K562 (cell line): ENCODE data around the gene RPL11. TPM values are rescaled to one million over a fixed set of nuclear protein-coding genes. Genes with fewer than 3 reads are reported as not detected.

ENCODE experiments used
- ATAC-seq: fragments of 200-7000 bp; cut with Tn5 transposase; 3 replicates; pipeline ENCODE4 v1.9.1; 2020; ENCODE audit warnings: moderate library complexity
- BruUV-seq: library from RNA; stranded (reverse); fragments of 400-500 nt; replicated peaks from 2 replicates; lab custom pipeline; 2021; lab: Mats Ljungman, UMichigan
- CTCF ChIA-PET: fragments of 300-600 bp; formaldehyde crosslinking; extraction: SDS; loops from one replicate; lab custom pipeline; 2021; ENCODE audit warnings: low intra/inter-chr PET ratio; lab: Yijun Ruan, JAX
- POLR2A ChIA-PET: fragments of 300-600, 350-650 bp; sonication (Branson Sonifier 250); formaldehyde crosslinking; extraction: SDS; loops from one replicate; lab custom pipeline; 2021; ENCODE audit warnings: antibody characterized with exemption, inconsistent platforms; lab: Yijun Ruan, JAX
- DNase-seq, 4 experiments: peaks; one replicate each; pipeline versions ENCODE4 v3.0.0 to v3.0.0-alpha.2; 2011 to 2018; ENCODE audit warnings: low spot score in 3 of 4, mixed read lengths in 3 of 4; ENCODE audit errors: extremely low read depth in 1 of 4
- FAIRE-seq: peaks from 2 replicates; lab custom pipeline; 2011; peaks lifted over from hg19 to GRCh38; lab: Jason Lieb, UNC
- H2AFZ ChIP-seq: 2 replicates; pipeline ENCODE4 v1.6.0; 2011; ENCODE audit warnings: low read depth, low read length, control low read depth, inconsistent platforms
- H3K27ac ChIP-seq: fragments of 200-600 bp; 3 replicates; pipeline ENCODE4 v1.8.0; 2011; ENCODE audit warnings: low read depth, mild to moderate bottlenecking, control low read depth, inconsistent platforms, low read length, moderate library complexity, mixed read lengths; ENCODE audit errors: extremely low read depth
- H3K27me3 ChIP-seq, 2 experiments: fragments of 300-600 bp in 1 of 2; 2 replicates in 1 of 2; 3 replicates in 1 of 2; pipeline versions ENCODE4 v1.6.0 to v1.8.0; 2011; ENCODE audit warnings: inconsistent platforms in 2 of 2, low read length in 2 of 2, mild to moderate bottlenecking in 1 of 2, mixed read lengths in 1 of 2, moderate library complexity in 1 of 2; ENCODE audit not compliant: control insufficient read depth in 2 of 2, insufficient read depth in 2 of 2
- H3K36me3 ChIP-seq: fragments of 300-600 bp; 3 replicates; pipeline ENCODE4 v1.8.0; 2011; ENCODE audit warnings: mild to moderate bottlenecking, low read length, inconsistent platforms; ENCODE audit not compliant: control insufficient read depth, insufficient read depth
- H3K4me1 ChIP-seq, 2 experiments: fragments of 200-600 bp in 1 of 2; replicated peaks in 1 of 2; 2 replicates in 1 of 2; 3 replicates in 1 of 2; pipeline versions ENCODE4 v1.5.1 to v1.8.0; 2011; ENCODE audit warnings: inconsistent platforms in 2 of 2, low read length in 2 of 2, mild to moderate bottlenecking in 1 of 2, mixed read lengths in 1 of 2, moderate library complexity in 1 of 2; ENCODE audit not compliant: control insufficient read depth in 2 of 2, insufficient read depth in 2 of 2
- H3K4me2 ChIP-seq: 2 replicates; pipeline ENCODE4 v1.6.1; 2011; ENCODE audit warnings: low read length, control low read depth, inconsistent platforms, mixed read lengths; ENCODE audit not compliant: insufficient read depth
- H3K4me3 ChIP-seq: fragments of 200-600 bp; sonication (generic), shearing (Covaris generic); 2 replicates; pipeline ENCODE4 v1.5.1; 2016; ENCODE audit warnings: control low read depth, inconsistent platforms
- H3K79me2 ChIP-seq: fragments of 200-600 bp; 3 replicates; pipeline ENCODE4 v1.8.0; 2011; ENCODE audit warnings: low read length, inconsistent platforms; ENCODE audit not compliant: control insufficient read depth, insufficient read depth
- H3K9ac ChIP-seq, 2 experiments: 2 replicates each; pipeline versions ENCODE4 v1.6.0 to v1.6.1; 2011; ENCODE audit warnings: low read depth in 2 of 2, low read length in 2 of 2, control low read depth in 1 of 2, inconsistent platforms in 1 of 2, mild to moderate bottlenecking in 1 of 2, mixed read lengths in 1 of 2; ENCODE audit not compliant: insufficient read depth in 1 of 2
- H3K9me1 ChIP-seq: one replicate; pipeline ENCODE4 v1.6.0; 2011; ENCODE audit warnings: inconsistent platforms, mild to moderate bottlenecking, low read length, moderate library complexity; ENCODE audit not compliant: control insufficient read depth, insufficient read depth
- H3K9me3 ChIP-seq: replicated peaks from 2 replicates; pipeline ENCODE4 v1.5.1; 2011; ENCODE audit warnings: low read depth, low read length, inconsistent platforms; ENCODE audit not compliant: control insufficient read depth, insufficient read depth
- H4K20me1 ChIP-seq: replicated peaks from 2 replicates; pipeline ENCODE4 v1.6.1; 2011; ENCODE audit warnings: low read length, inconsistent platforms, mixed read lengths; ENCODE audit not compliant: control insufficient read depth, insufficient read depth
- GABPB2 ChIP-seq: fragments of 250-450 bp; sonication (Bioruptor Pico); conservative IDR thresholded peaks from 2 replicates; pipeline ENCODE4 v1.5.1; 2021; ENCODE audit warnings: mild to moderate bottlenecking
- HNRNPK ChIP-seq: fragments of 200-400 bp; formaldehyde crosslinking; IDR thresholded peaks from one replicate; pipeline ENCODE4 v1.6.1; 2018; ENCODE audit warnings: mild to moderate bottlenecking, low read depth, low read length; ENCODE audit not compliant: poor library complexity, severe bottlenecking
- NFE2L1 ChIP-seq: fragments of 450-650 bp; IDR thresholded peaks from 2 replicates; pipeline ENCODE4 v1.6.1; 2016; ENCODE audit warnings: missing genetic modification characterization, low read depth, mild to moderate bottlenecking, missing compliant biosample characterization, moderate library complexity, borderline replicate concordance
- POLR2A ChIP-seq: fragments of 450-650 bp; conservative IDR thresholded peaks from 2 replicates; pipeline ENCODE4 v1.6.1; 2016
- POLR2AphosphoS5 ChIP-seq: IDR thresholded peaks from 2 replicates; pipeline ENCODE4 v1.6.1; 2011; ENCODE audit warnings: mild to moderate bottlenecking, low read depth, low read length, moderate library complexity; ENCODE audit not compliant: control insufficient read depth, insufficient read depth
- SREBF1 ChIP-seq: fragments of 150-350 bp; IDR thresholded peaks from 2 replicates; pipeline ENCODE4 v1.6.1; 2014; ENCODE audit warnings: antibody characterized with exemption, low read depth, low read length, borderline replicate concordance
- SUPT5H ChIP-seq: fragments of 450-650 bp; IDR thresholded peaks from 2 replicates; pipeline ENCODE4 v1.6.1; 2016
- ZFP30 ChIP-seq: fragments of 250-450 bp; sonication (Bioruptor Pico); IDR thresholded peaks from 2 replicates; pipeline ENCODE4 v1.8.0; 2022; ENCODE audit warnings: moderate library complexity, mild to moderate bottlenecking, inconsistent platforms, borderline replicate concordance
- ZNF316 ChIP-seq: fragments of 450-650 bp; IDR thresholded peaks from 2 replicates; pipeline ENCODE4 v1.6.1; 2016
- WGBS: fragments of 100-300 bp; shearing (Covaris generic); methylation state at CpG from one replicate; pipeline ENCODE4 v1.1.6; 2016; ENCODE audit warnings: low coverage, mixed read lengths; ENCODE audit not compliant: insufficient coverage; ENCODE audit errors: missing lambda C conversion rate; 5-methylcytosine and 5-hydroxymethylcytosine counted together
- in situ Hi-C: fragments of 300-500 bp; cut with MboI; formaldehyde crosslinking; loops from 4 replicates; pipeline ENCODE4 v1.15.0; 2018; ENCODE audit warnings: inconsistent platforms, mixed read lengths
- intact Hi-C: fragments of 100-400 bp; cut with micrococcal nuclease; formaldehyde crosslinking; loops from 2 replicates; pipeline ENCODE4 v1.14.2; 2022
- polyA plus RNA-seq, 8 experiments: library from polyadenylated mRNA; depleted of rRNA in 4 of 8; stranded (reverse) in 5 of 8; unstranded in 3 of 8; fragments of >200 nt; fragmentation: Nextera tagmentation in 2 of 8; fragmentation: Illumina TruSeq in 1 of 8; extraction: Ambion mirVana in 2 of 8; extraction: Trizol in 1 of 8; gene quantifications; 2 replicates each; pipeline versions ENCODE4 v1.2.1 to v1.2.3, GENCODE V29; 2011 to 2014; ENCODE audit warnings: inconsistent platforms in 1 of 8, missing spikeins in 1 of 8
- total RNA-seq, 7 experiments: library from RNA; depleted of rRNA in 6 of 7; stranded (reverse); fragments of >200 nt in 6 of 7; fragmentation: Illumina TruSeq in 2 of 7; extraction: Trizol in 2 of 7; gene quantifications; 2 replicates each; pipeline versions ENCODE4 v1.2.1 to v1.2.3, GENCODE V29; 2011 to 2021; ENCODE audit warnings: low replicate concordance in 1 of 7
- TF ChIP-seq, protein P1 (sequence below): fragments of 450-650 bp; IDR thresholded peaks from 2 replicates; pipeline ENCODE4 v1.6.1; 2016; ENCODE audit warnings: mild to moderate bottlenecking, moderate library complexity

Gene RPL11
- total and polyA plus RNA-seq, 9 of the 15 experiments (the other 6 are each of a cell fraction or from before 2014, with no cell fraction given) = 1,781 to 4,526 (median 3,111) TPM

DNA sequence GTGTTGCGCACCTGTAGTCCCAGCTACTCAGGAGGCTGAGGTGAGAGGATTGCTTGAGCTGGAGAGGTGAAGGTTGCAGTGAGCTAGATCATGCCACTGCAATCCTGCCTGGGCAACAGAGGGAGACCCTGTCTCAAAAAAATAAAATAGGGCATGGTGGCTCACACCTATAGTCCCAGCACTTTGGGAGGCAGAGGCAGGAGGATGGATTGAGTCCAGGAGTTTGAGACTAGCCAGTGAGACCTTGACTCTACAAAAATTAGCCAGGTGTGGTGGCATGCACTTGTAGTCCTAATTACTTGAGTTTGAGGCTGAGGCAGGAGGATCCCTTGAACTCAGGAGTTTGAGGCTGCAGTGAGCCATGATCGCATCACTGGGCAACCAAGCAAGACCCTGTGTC, 9.7 kb downstream of the RPL11 start:
- peaks cover 56% of the 10 kb centered on the region for H3K79me2 ChIP-seq
- H3K27ac ChIP-seq = no peak overlapping the region
- ChIA-PET POLR2A (interaction anchor here (0.9 to 3.8 kb wide), 2 partner anchors 10 to 26 kb away, joined by 3 to 24 read pairs; partner anchors contain the start of gene RPL11), CTCF (no interaction called here)
- peak overlapping the region in 1 of 2 experiments; percentile 17; a peak in 1 of 4 replicates for H3K9ac ChIP-seq
- H3K4me3 ChIP-seq = no peak overlapping the region
- no peaks in the 10 kb centered on the region for H3K9me3 ChIP-seq
- FAIRE-seq = no peak
- H3K36me3 ChIP-seq = peaks cover 87% of the 10 kb centered on the region
- in situ Hi-C loops = no loop called here
- peaks cover 6% of the 10 kb centered on the region for H3K9me1 ChIP-seq
- H3K4me2 ChIP-seq = no peak overlapping the region
- no TSS peak for BruUV-seq
- TF ChIP-seq POLR2A = peak; percentile 56; the same call in 1 of the 2 replicates
- TF ChIP-seq, protein P1, sequence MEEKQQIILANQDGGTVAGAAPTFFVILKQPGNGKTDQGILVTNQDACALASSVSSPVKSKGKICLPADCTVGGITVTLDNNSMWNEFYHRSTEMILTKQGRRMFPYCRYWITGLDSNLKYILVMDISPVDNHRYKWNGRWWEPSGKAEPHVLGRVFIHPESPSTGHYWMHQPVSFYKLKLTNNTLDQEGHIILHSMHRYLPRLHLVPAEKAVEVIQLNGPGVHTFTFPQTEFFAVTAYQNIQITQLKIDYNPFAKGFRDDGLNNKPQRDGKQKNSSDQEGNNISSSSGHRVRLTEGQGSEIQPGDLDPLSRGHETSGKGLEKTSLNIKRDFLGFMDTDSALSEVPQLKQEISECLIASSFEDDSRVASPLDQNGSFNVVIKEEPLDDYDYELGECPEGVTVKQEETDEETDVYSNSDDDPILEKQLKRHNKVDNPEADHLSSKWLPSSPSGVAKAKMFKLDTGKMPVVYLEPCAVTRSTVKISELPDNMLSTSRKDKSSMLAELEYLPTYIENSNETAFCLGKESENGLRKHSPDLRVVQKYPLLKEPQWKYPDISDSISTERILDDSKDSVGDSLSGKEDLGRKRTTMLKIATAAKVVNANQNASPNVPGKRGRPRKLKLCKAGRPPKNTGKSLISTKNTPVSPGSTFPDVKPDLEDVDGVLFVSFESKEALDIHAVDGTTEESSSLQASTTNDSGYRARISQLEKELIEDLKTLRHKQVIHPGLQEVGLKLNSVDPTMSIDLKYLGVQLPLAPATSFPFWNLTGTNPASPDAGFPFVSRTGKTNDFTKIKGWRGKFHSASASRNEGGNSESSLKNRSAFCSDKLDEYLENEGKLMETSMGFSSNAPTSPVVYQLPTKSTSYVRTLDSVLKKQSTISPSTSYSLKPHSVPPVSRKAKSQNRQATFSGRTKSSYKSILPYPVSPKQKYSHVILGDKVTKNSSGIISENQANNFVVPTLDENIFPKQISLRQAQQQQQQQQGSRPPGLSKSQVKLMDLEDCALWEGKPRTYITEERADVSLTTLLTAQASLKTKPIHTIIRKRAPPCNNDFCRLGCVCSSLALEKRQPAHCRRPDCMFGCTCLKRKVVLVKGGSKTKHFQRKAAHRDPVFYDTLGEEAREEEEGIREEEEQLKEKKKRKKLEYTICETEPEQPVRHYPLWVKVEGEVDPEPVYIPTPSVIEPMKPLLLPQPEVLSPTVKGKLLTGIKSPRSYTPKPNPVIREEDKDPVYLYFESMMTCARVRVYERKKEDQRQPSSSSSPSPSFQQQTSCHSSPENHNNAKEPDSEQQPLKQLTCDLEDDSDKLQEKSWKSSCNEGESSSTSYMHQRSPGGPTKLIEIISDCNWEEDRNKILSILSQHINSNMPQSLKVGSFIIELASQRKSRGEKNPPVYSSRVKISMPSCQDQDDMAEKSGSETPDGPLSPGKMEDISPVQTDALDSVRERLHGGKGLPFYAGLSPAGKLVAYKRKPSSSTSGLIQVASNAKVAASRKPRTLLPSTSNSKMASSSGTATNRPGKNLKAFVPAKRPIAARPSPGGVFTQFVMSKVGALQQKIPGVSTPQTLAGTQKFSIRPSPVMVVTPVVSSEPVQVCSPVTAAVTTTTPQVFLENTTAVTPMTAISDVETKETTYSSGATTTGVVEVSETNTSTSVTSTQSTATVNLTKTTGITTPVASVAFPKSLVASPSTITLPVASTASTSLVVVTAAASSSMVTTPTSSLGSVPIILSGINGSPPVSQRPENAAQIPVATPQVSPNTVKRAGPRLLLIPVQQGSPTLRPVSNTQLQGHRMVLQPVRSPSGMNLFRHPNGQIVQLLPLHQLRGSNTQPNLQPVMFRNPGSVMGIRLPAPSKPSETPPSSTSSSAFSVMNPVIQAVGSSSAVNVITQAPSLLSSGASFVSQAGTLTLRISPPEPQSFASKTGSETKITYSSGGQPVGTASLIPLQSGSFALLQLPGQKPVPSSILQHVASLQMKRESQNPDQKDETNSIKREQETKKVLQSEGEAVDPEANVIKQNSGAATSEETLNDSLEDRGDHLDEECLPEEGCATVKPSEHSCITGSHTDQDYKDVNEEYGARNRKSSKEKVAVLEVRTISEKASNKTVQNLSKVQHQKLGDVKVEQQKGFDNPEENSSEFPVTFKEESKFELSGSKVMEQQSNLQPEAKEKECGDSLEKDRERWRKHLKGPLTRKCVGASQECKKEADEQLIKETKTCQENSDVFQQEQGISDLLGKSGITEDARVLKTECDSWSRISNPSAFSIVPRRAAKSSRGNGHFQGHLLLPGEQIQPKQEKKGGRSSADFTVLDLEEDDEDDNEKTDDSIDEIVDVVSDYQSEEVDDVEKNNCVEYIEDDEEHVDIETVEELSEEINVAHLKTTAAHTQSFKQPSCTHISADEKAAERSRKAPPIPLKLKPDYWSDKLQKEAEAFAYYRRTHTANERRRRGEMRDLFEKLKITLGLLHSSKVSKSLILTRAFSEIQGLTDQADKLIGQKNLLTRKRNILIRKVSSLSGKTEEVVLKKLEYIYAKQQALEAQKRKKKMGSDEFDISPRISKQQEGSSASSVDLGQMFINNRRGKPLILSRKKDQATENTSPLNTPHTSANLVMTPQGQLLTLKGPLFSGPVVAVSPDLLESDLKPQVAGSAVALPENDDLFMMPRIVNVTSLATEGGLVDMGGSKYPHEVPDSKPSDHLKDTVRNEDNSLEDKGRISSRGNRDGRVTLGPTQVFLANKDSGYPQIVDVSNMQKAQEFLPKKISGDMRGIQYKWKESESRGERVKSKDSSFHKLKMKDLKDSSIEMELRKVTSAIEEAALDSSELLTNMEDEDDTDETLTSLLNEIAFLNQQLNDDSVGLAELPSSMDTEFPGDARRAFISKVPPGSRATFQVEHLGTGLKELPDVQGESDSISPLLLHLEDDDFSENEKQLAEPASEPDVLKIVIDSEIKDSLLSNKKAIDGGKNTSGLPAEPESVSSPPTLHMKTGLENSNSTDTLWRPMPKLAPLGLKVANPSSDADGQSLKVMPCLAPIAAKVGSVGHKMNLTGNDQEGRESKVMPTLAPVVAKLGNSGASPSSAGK = no peak
- peak; percentile 24; the same call in 1 of the 2 replicates for TF ChIP-seq POLR2AphosphoS5
- no peak for TF ChIP-seq SREBF1
- TF ChIP-seq GABPB2 (CRISPR knock-in tag) = no peak
- peak; percentile 56 for TF ChIP-seq SUPT5H
- TF ChIP-seq ZFP30 (CRISPR knock-in tag) = no peak
- no peak for TF ChIP-seq ZNF316
- TF ChIP-seq NFE2L1 (tag) = no peak
- no peak for TF ChIP-seq HNRNPK
- intact Hi-C loops = no loop called here
- H4K20me1 ChIP-seq = peaks cover 28% of the 10 kb centered on the region
- H3K4me1 ChIP-seq = peaks cover 3 to 7% of the 10 kb centered on the region in 2 experiments; a peak in 4 of 5 replicates
- ATAC-seq = no peak; the same call in 2 of the 3 replicates
- no peak for DNase-seq
- H3K27me3 ChIP-seq = no peaks in the 10 kb centered on the region
- 97% methylated on average over 2 of the region's 2 CpGs for WGBS
- H2AFZ ChIP-seq = no peak overlapping the region
